Caco-2 (cell line): ENCODE measurements around the gene C17orf100. TPM values are rescaled to one million over a fixed set of nuclear protein-coding genes. Genes with fewer than 3 reads are reported as not detected.

Experiments
- BruUV-seq: library from RNA; stranded (reverse); fragments of 400-500 nt; replicated peaks from 2 replicates; lab custom pipeline; 2021; lab: Mats Ljungman, UMichigan
- CTCF ChIA-PET: fragments of 300-600 bp; sonication (Branson Sonifier 250); formaldehyde crosslinking; loops from one replicate; lab custom pipeline; 2022; ENCODE audit warnings: antibody characterized with exemption; lab: Charles Lee
- POLR2A ChIA-PET: fragments of 300-600 bp; sonication (Branson Sonifier 250); formaldehyde crosslinking; loops from one replicate; lab custom pipeline; 2022; ENCODE audit warnings: antibody characterized with exemption; lab: Charles Lee
- DNase-seq, 2 experiments: peaks; one replicate each; pipeline versions ENCODE4 v3.0.0 to v3.0.0-alpha.2; 2020 to 2022
- H3K27me3 ChIP-seq: replicated peaks from 2 replicates; pipeline ENCODE4 v1.6.0; 2011; ENCODE audit warnings: low read length; ENCODE audit not compliant: control insufficient read depth, insufficient read depth
- H3K36me3 ChIP-seq: 2 replicates; pipeline ENCODE4 v1.5.1; 2011; ENCODE audit warnings: low read length; ENCODE audit not compliant: control insufficient read depth, insufficient read depth
- H3K4me1 ChIP-seq: fragments of 250-450 bp; sonication (Bioruptor Pico); 2 replicates; pipeline ENCODE4 v1.5.1; 2020; ENCODE audit warnings: mild to moderate bottlenecking
- H3K4me3 ChIP-seq: 2 replicates; pipeline ENCODE4 v1.5.1; 2011; ENCODE audit warnings: low read depth, mild to moderate bottlenecking, control low read depth, low read length
- H3K9me3 ChIP-seq: fragments of 250-450 bp; sonication (Bioruptor Pico); 2 replicates; pipeline ENCODE4 v1.5.1; 2020; ENCODE audit warnings: mild to moderate bottlenecking, moderate library complexity
- H3K27ac Mint-ChIP-seq: one replicate; pipeline ENCODE4 v1.8.0; 2022; ENCODE audit warnings: mixed read lengths; ENCODE audit not compliant: unreplicated experiment
- H3K27me3 Mint-ChIP-seq: one replicate; pipeline ENCODE4 v1.8.0; 2022; ENCODE audit warnings: mixed read lengths; ENCODE audit not compliant: insufficient read depth, unreplicated experiment
- H3K36me3 Mint-ChIP-seq: one replicate; pipeline ENCODE4 v1.8.0; 2022; ENCODE audit warnings: mild to moderate bottlenecking, mixed read lengths; ENCODE audit not compliant: insufficient read depth, unreplicated experiment
- H3K4me1 Mint-ChIP-seq: one replicate; pipeline ENCODE4 v1.8.0; 2022; ENCODE audit warnings: low read depth, mixed read lengths; ENCODE audit not compliant: unreplicated experiment
- H3K4me3 Mint-ChIP-seq: one replicate; pipeline ENCODE4 v1.8.0; 2022; ENCODE audit warnings: mild to moderate bottlenecking, moderate library complexity, mixed read lengths; ENCODE audit not compliant: unreplicated experiment
- H3K9me3 Mint-ChIP-seq: one replicate; pipeline ENCODE4 v1.8.0; 2022; ENCODE audit warnings: mixed read lengths; ENCODE audit not compliant: unreplicated experiment
- intact Hi-C: fragments of 100-400 bp; cut with micrococcal nuclease; formaldehyde crosslinking; loops from one replicate; pipeline ENCODE4 v1.10.0; 2022; ENCODE audit not compliant: unreplicated experiment
- total RNA-seq: library from RNA; stranded (reverse); gene quantifications from 2 replicates; pipeline ENCODE4 v1.2.3, GENCODE V29; 2022
- TF ChIP-seq, protein P1 (sequence below), 2 experiments: fragments of 200-600 bp in 1 of 2; IDR thresholded peaks; 1 replicate in 1 of 2; 2 replicates in 1 of 2; pipeline versions ENCODE4 v1.5.1 to v1.8.0; 2011 to 2022; ENCODE audit warnings: antibody characterized with exemption in 1 of 2, control low read depth in 1 of 2, inconsistent platforms in 1 of 2, low read depth in 1 of 2, low read length in 1 of 2, mild to moderate bottlenecking in 1 of 2, moderate library complexity in 1 of 2; ENCODE audit not compliant: insufficient read depth in 1 of 2, severe bottlenecking in 1 of 2, unreplicated experiment in 1 of 2

The C17orf100 gene
- total RNA-seq, 1 experiment from 2014 or later = 3.1 TPM

DNA sequence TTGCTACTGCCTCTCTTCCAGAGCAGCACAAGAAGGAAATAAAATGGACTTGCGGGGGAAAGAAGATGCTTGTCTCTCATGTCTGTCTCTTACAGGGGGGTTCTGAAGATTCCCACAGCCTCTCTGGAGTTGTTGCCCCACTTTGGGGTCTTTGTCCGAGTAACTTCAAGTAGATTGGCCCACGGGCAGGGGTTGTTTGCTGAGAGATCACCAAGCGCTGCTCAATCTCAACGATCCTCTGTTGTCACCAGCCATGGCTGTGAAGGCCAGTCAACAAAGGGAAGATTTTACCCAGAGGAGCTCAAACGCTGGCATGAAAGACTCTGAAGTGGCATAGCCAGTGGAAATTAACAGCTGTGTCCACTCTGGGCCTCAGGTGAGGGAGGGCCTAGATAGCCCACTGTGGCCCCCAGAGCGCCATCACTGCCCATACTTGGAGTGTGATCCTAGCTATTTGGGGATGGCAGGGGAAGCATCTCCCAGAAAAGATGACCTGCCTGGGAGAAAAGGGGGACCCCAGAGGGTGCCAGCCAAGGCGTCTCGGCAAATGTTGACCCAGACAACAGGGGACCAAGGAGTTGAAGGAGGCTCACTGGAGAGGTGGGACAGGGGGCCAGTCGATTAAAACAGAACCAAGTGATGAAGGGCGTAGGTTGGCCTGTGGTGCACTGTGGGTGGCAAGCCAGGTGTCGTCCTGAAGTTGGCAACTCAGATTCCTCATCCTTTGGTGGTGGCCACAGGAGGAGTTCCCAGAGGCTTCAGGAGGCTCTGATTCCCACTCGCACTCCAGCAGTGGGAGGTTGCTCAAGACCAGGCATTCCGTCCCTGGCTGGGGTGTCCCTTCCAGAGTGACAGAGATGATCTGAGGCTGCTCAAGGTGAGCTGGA, 33.6 kb downstream of the C17orf100 start:
- CTCF ChIA-PET = no interaction called here
- no peak for DNase-seq
- no peaks in the 10 kb centered on the region for H3K27me3 ChIP-seq
- POLR2A ChIA-PET = no interaction called here
- no peaks in the 10 kb centered on the region for H3K9me3 Mint-ChIP-seq
- intact Hi-C loops = no loop called here
- H3K4me1 Mint-ChIP-seq = no peaks in the 10 kb centered on the region
- H3K27me3 Mint-ChIP-seq = no peaks in the 10 kb centered on the region
- no TSS peak for BruUV-seq
- H3K36me3 ChIP-seq = no peaks in the 10 kb centered on the region
- H3K27ac Mint-ChIP-seq = no peak overlapping the region
- no peak overlapping the region for H3K4me3 ChIP-seq
- no peaks in the 10 kb centered on the region for H3K36me3 Mint-ChIP-seq
- H3K4me3 Mint-ChIP-seq = no peak overlapping the region
- no peaks in the 10 kb centered on the region for H3K9me3 ChIP-seq
- TF ChIP-seq, protein P1, sequence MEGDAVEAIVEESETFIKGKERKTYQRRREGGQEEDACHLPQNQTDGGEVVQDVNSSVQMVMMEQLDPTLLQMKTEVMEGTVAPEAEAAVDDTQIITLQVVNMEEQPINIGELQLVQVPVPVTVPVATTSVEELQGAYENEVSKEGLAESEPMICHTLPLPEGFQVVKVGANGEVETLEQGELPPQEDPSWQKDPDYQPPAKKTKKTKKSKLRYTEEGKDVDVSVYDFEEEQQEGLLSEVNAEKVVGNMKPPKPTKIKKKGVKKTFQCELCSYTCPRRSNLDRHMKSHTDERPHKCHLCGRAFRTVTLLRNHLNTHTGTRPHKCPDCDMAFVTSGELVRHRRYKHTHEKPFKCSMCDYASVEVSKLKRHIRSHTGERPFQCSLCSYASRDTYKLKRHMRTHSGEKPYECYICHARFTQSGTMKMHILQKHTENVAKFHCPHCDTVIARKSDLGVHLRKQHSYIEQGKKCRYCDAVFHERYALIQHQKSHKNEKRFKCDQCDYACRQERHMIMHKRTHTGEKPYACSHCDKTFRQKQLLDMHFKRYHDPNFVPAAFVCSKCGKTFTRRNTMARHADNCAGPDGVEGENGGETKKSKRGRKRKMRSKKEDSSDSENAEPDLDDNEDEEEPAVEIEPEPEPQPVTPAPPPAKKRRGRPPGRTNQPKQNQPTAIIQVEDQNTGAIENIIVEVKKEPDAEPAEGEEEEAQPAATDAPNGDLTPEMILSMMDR (IDR thresholded peaks at IDR 0.05; ENCODE audit: insufficient read depth in 1 of 2, low read depth in 1 of 2, low read length in 1 of 2, severe bottlenecking in 1 of 2, unreplicated experiment in 1 of 2) = no peak
- H3K4me1 ChIP-seq = no peaks in the 10 kb centered on the region

DNA sequence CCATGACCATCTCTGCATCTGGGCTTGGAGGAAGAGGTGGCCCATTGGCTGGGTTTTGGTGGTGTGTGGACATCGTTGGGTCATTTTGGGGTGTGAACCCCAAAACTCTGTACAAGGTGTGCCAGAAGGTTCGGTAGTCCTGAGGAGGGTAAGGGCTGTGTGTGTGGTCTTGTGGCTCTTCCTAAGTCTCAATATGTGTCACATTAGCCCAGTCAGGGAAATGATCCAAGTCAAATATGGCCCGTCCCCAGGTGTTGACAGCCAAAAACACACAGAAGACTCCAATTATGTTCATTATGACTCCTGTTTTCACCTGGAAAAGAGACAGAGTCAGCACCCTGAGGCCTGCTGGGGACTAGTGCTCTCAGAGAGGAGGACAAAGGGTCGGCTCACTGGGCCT, 34.5 kb downstream of the C17orf100 start:
- CTCF ChIA-PET = no interaction called here

DNA sequence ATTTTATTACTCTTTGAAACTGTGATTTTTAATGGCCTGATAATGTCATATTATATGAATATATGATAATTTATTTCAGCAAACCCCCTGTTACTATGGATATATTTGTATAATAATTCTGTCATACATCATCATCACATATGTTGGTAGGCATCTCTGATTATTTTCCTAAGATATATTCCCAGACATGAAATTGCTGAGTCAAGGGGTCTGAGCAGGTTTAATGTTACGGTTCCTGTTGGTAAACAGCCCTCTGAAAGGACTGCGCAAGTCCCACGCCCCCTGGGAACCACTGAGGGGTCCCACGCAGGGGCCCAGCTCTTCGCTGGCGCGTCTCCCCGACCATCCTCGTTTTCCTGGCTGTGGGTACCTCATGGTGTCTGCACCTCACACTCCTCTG, 37.4 kb downstream of the C17orf100 start:
- no peaks in the 10 kb centered on the region for H3K9me3 ChIP-seq
- H3K27me3 Mint-ChIP-seq = no peaks in the 10 kb centered on the region
- H3K27me3 ChIP-seq = no peaks in the 10 kb centered on the region
- BruUV-seq = no TSS peak
- DNase-seq = no peak
- TF ChIP-seq, protein P1 (IDR thresholded peaks at IDR 0.05; ENCODE audit: insufficient read depth in 1 of 2, low read depth in 1 of 2, low read length in 1 of 2, severe bottlenecking in 1 of 2, unreplicated experiment in 1 of 2) = no peak
- H3K36me3 ChIP-seq = no peaks in the 10 kb centered on the region
- no peaks in the 10 kb centered on the region for H3K4me1 Mint-ChIP-seq
- no peaks in the 10 kb centered on the region for H3K36me3 Mint-ChIP-seq
- no peak overlapping the region for H3K4me3 Mint-ChIP-seq
- intact Hi-C loops = no loop called here
- H3K4me1 ChIP-seq = no peaks in the 10 kb centered on the region
- H3K4me3 ChIP-seq = no peak overlapping the region
- H3K9me3 Mint-ChIP-seq = no peaks in the 10 kb centered on the region
- CTCF ChIA-PET = no interaction called here
- POLR2A ChIA-PET = no interaction called here
- H3K27ac Mint-ChIP-seq = no peak overlapping the region

More for the DNA sequence above, 34.5 kb downstream of the C17orf100 start:
- POLR2A ChIA-PET = no interaction called here
- H3K9me3 Mint-ChIP-seq = no peaks in the 10 kb centered on the region
- Histone ChIP-seq H3K36me3 (no peaks in the 10 kb centered on the region), H3K4me1 (no peaks in the 10 kb centered on the region), H3K4me3 (no peak overlapping the region), H3K9me3 (no peaks in the 10 kb centered on the region), H3K27me3 (no peaks in the 10 kb centered on the region)
- DNase-seq = no peak
- H3K4me3 Mint-ChIP-seq = no peak overlapping the region
- TF ChIP-seq, protein P1 (IDR thresholded peaks at IDR 0.05; ENCODE audit: insufficient read depth in 1 of 2, low read depth in 1 of 2, low read length in 1 of 2, severe bottlenecking in 1 of 2, unreplicated experiment in 1 of 2) = no peak
- no peaks in the 10 kb centered on the region for H3K36me3 Mint-ChIP-seq
- intact Hi-C loops = no loop called here
- no peaks in the 10 kb centered on the region for H3K27me3 Mint-ChIP-seq
- H3K27ac Mint-ChIP-seq = no peak overlapping the region
- no peaks in the 10 kb centered on the region for H3K4me1 Mint-ChIP-seq
- BruUV-seq = no TSS peak
